MM.1S (cell line): Measurements from ENCODE around the gene DAP.

Source experiments
- CTCF ChIP-seq: fragments of 300-600 bp; sonication (generic); IDR thresholded peaks from 2 replicates; pipeline ENCODE4 v1.5.1; 2016; ENCODE audit warnings: antibody characterized with exemption, low read length, mixed read lengths
- EZH2phosphoT487 ChIP-seq: fragments of 300-600 bp; sonication (generic); IDR thresholded peaks from 2 replicates; pipeline ENCODE4 v1.6.1; 2018; ENCODE audit warnings: antibody characterized with exemption, low read length

- TF ChIP-seq EZH2phosphoT487, result no peak
- no peak for TF ChIP-seq CTCF
These were observed 123.1 kb downstream of the DAP start for GRCh38 chr5:10637944-10638343.
